GM18861 (cell line): Measurements from ENCODE around the gene CD59.
"Not testable (repeated sequence)": the region's sequence is repeated elsewhere in the genome, so short reads cannot be mapped to it uniquely, and the experiment has no call there.

Source experiments
- ATAC-seq: cut with Tn5 transposase; IDR thresholded peaks from one replicate; pipeline ENCODE4 v1.9.1; 2021; ENCODE audit not compliant: unreplicated experiment

Gene CD59

GRCh38 chr11:33743291-33743690, 7.1 kb upstream of the CD59 start:
- no peak for ATAC-seq

DNA sequence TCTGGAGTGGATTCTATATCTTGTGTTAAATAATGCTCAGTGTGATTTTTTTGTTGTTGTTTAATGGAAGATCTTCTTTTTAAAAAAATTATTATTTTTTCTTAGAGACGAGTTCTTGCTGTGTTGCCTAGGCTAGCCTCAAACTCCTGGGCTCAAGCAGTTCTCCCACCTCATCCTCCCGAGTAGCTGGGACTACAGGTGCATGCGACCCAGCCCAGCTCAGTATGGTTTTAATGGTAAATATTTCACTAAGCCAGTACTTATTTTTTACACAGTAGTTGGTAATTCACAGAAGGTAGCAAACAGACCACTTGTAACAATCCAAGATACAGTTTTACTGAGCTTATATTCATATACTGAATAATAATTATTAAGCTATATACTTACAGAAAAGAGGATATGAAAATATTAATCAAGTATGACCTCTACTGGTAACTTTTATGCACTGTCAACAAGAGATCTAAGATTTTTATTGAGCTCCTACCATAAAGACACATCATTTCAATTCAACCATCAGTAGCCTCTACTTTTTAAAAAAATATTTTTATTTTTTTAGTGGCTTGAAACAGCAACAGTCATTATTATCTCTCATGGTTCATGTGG, 6.1 kb upstream of the CD59 start:
- ATAC-seq = no peak

DNA sequence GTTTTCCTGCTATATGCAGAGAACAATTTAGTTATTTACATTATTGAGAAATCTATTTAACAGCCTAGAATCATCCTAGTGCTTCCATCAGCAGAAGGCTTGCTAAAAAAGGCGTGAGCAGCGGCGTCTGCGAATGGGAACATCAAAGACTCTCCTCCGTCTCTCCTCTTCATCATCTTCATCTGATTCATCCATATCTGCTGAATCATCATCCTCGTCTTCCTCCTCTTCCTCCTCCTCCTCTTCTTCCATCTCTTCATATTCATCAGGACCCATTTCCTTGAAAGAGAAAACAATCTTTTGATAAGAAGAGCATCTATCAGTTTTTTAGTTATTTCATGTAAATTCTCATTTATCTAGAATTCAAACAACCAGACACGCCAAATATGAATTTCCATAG, 5.6 kb upstream of the CD59 start:
- ATAC-seq = no peak

GRCh38 chr11:33737362-33737821, 1.2 kb upstream of the CD59 start:
- ATAC-seq = no peak

DNA sequence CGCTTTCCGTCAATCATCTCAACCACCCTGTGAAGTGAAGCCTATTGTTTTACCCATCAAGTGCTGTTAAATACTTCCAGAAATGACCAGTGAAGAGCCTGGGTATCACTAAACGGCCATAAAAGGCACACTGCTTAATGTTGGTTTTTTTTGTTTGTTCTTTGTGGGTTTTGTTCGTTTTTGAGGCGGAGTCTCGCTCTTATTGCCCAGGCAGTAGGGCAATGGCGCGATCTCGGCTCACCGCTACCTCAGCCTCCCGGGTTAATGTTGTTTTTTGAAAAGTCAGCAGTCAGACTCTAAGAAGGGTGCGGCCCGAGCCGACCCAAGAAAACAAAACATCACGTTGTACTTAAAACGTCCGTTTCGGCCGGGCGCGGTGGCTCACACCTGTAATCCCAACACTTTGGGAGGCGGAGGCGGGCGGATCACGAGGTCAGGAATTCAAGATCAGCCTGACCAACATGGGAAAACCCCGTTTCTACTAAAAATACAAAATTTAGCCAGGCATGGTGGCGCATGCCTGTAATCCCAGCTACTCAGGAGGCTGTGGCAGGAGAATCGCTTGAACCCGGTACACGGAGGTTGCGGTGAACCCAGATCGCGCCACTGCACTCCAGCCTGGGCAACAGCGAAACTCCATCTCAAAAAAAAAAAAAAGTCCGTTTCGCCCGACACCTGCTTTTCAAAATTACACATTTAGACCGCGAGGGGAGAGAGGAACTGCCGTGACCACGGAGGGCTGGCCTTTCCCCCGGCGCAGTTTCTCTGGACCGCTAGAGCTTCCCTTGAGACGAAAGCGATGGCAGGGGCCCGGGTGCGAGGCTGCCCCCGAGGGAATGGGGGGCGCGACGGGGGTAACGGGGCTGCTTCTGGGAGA, 714 bp downstream of the CD59 start:
- ATAC-seq = peak; percentile 29

GRCh38 chr11:33734441-33735270, 1.6 kb downstream of the CD59 start:
- no peak for ATAC-seq

DNA sequence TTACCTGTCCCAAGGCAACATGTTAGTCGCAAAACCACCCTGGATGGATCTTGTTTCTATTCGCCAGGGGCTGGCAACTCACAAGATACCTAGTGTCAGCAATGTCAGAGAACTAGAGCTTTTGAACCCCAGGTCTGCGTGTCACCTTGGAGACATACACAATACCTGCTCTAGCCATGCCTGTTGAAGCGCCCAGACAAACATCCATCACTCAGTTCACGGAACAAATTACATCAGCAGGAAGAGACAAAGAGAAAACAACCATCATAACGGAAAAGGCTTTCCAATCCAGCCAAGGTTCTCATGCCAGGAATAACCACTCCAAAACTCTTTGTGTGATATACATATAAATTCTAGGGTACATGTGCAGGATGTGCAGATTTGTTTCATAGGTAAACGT, 2.2 kb downstream of the CD59 start:
- no peak for ATAC-seq

DNA sequence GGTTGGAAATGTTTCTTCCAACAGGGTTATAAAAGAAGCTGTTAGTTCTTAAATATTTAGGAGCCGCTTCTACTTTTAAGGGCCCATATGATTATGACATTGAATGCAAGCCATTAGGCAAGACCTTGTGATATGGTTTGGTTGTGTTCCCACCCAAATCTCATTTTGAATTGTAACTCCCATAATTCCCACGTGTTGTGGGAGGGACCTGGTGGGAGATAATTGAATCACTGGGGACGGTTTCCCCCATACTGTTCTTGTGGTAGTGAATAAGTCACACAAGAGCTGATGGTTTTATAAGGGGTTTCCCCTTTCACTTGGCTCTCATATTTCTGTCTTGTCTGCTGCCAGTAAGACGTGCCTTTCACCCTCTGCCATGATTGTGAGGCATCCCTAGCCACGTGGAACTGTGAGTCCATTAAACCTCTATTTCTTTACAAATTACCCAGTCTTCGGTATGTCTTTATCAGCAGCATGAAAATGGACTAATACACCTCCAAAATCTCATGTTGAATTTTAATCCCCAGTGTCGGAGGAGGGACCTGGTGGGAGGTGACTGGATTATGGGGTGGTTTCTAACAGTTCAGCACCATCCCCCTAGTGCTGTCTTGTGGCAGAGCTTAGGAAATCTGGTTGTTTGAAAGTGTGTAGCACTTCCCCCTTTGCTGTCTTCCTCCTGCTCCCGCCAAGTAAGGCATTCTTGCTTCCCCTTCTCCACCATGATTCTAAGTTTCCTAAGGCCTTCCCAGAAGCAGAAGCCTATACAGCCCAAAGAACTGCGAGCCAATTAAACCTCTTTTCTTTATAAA, 4.3 kb downstream of the CD59 start:
- ATAC-seq = no peak

DNA sequence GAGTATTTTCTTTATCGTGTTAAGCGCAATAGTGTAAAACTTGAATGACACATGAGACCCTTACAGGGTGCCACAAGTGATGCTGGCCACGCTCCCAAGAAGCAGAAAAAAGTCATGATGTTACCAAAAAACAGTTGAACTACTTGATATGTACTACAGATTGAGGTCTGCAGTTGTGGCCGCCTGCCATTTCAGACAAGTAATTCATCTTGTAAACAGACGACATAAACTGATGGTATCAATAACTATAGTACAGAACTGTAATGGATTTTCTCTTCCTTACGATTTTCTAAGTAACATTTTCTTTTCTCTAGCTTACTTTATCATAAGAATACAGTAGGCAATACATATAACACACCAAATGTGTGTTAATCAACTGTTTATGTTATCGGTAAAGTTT, 5.5 kb downstream of the CD59 start:
- no peak for ATAC-seq

- ATAC-seq = not testable (repeated sequence)
Observed at GRCh38 chr11:33729072-33729664, 7.1 kb downstream of the CD59 start.

- not testable (repeated sequence) for ATAC-seq
Observed at GRCh38 chr11:33727539-33727938, 8.7 kb downstream of the CD59 start.

- ATAC-seq = no peak
Observed at GRCh38 chr11:33725496-33725895, 10.7 kb downstream of the CD59 start.

DNA sequence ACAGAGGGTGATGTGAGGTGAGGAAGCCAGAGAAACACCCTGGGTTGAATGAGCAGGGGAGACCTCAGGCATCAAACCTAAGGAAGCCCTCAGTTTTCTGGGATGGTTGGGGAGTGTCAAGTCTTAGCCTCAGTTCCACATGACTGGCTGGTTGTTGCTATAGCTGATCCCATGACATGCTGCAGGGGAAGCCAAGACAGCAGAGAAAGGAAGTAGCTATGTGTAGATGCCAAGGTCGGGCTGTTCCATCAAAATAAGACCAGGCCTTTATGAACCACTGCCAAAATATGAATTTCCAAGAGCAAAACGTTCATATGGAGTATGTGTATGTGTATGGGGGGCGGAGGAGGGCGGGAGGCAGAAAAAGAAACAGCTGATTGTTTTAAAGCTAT, 11.6 kb downstream of the CD59 start:
- ATAC-seq = no peak

DNA sequence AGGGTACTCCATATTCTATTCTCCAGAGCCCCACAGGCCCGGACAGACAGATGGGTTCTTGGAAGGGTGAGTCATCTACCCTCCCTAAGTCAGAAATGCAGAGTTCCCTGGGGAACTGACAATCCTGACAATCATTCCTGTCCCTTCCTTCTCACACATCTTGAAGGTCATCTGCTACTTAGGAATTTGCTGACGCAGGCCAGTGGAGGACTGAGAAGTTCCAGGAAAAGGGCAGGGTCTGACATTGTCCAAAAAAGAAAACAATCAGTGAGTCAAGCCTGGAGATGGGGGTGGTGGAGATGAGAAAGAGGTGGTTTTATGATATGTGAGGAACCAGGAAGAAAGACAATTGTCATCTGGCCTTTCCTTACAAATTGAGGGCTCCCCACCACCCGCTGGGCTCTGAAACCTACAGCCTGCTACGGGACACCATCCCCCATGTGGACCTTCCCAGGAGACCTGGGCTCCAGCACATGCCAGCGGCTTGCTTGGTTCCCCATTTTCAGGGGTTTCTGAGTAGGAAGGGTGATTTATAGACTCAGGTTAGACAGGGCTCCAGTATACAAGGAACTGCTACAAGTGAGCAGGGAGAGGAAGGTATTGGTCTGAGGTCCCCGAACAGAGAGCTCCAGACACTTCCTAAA, 12.9 kb downstream of the CD59 start:
- no peak for ATAC-seq

GRCh38 chr11:33722590-33723234, 13.5 kb downstream of the CD59 start:
- ATAC-seq = peak; percentile 84

DNA sequence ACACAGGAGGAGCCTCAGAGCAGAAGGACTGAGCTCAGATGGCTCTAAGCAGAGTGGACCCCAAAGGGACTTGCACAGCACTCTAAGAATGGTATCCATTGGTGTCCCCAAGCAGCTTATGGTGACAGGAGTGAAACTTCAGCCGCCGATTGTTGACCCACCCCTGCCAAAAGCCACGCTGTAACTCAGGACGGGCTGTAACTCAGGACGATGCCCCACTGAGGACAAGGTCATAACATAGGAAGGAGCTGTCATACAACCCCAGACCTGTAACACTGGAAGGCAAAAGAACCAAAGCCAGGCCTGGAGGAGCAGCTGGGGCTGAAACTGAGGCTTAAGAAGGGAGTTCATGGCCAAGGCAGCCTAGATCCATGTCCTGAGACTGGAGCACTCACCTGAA, 14.2 kb downstream of the CD59 start:
- no peak for ATAC-seq

- no peak for ATAC-seq
Observed at GRCh38 chr11:33721426-33721825, 14.8 kb downstream of the CD59 start.

GRCh38 chr11:33719587-33719986, 16.6 kb downstream of the CD59 start:
- ATAC-seq = no peak

DNA sequence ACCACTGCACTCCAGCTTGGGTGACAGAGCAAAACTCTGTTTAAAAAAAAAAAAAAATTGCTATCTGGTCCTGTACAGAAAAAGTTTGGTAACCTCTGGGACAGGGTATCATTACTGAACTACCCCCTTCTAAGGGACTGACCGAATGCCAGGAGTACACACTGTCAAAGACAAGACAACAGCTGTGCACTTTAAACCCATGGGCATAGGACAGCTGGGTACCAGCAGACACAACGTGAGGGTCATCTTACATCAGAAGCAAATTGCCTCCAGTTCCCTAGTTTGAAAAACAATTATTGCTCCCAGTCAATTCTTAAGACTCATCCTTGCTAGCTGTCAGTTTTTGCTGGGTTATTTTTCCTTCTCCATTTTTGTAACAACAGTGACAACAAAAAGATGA, 17.8 kb downstream of the CD59 start:
- no peak for ATAC-seq
